PC-9 (cell line): ENCODE results near the gene HMGCR. TPM values are rescaled to one million over a fixed set of nuclear protein-coding genes. Genes with fewer than 3 reads are reported as not detected.

Source experiments
- BruUV-seq: library from RNA; stranded (reverse); fragments of 400-500 nt; replicated peaks from 2 replicates; lab custom pipeline; 2021; lab: Mats Ljungman, UMichigan
- CTCF ChIA-PET: fragments of 300-600 bp; sonication (Branson Sonifier 250); formaldehyde crosslinking; loops from one replicate; lab custom pipeline; 2022; ENCODE audit warnings: antibody characterized with exemption; lab: Charles Lee
- POLR2A ChIA-PET: fragments of 300-600 bp; sonication (Branson Sonifier 250); formaldehyde crosslinking; loops from one replicate; lab custom pipeline; 2022; ENCODE audit warnings: antibody characterized with exemption; ENCODE audit not compliant: unreplicated experiment; lab: Charles Lee
- DNase-seq, 2 experiments: peaks; one replicate each; pipeline versions ENCODE4 v3.0.0 to v3.0.0-alpha.2; 2015 to 2022; ENCODE audit warnings: mixed read lengths in 1 of 2
- H2AFZ ChIP-seq: fragments of 200-600 bp; sonication (generic); 2 replicates; pipeline ENCODE4 v1.8.1; 2017; ENCODE audit warnings: antibody characterized with exemption
- H3F3A ChIP-seq: fragments of 200-600 bp; sonication (generic); 2 replicates; pipeline ENCODE4 v1.8.1; 2017; ENCODE audit warnings: antibody characterized with exemption, mild to moderate bottlenecking, low read depth; ENCODE audit not compliant: insufficient read depth
- H3K27ac ChIP-seq: fragments of 200-600 bp; sonication (generic); 2 replicates; pipeline ENCODE4 v1.6.1; 2016; ENCODE audit warnings: mixed run types
- H3K27me3 ChIP-seq: fragments of 200-600 bp; sonication (generic); 2 replicates; pipeline ENCODE4 v1.6.1; 2016; ENCODE audit warnings: low read depth, mixed run types; ENCODE audit not compliant: insufficient read depth
- H3K36me3 ChIP-seq: fragments of 200-600 bp; sonication (generic); 2 replicates; pipeline ENCODE4 v1.6.1; 2016; ENCODE audit warnings: low read depth, mixed run types
- H3K4me1 ChIP-seq: fragments of 200-600 bp; sonication (generic); replicated peaks from 2 replicates; pipeline ENCODE4 v1.6.1; 2016; ENCODE audit warnings: mixed run types; ENCODE audit not compliant: insufficient read depth
- H3K4me2 ChIP-seq: fragments of 200-600 bp; sonication (generic); 2 replicates; pipeline ENCODE4 v1.6.1; 2017; ENCODE audit warnings: mixed run types
- H3K4me3 ChIP-seq: fragments of 200-600 bp; sonication (generic); 2 replicates; pipeline ENCODE4 v1.6.1; 2016; ENCODE audit warnings: mixed run types
- H3K79me2 ChIP-seq: fragments of 200-600 bp; sonication (generic); 2 replicates; pipeline ENCODE4 v1.6.1; 2017; ENCODE audit warnings: low read depth, mixed run types
- H3K9me2 ChIP-seq: fragments of 200-600 bp; sonication (generic); 2 replicates; pipeline ENCODE4 v1.8.1; 2017; ENCODE audit warnings: mild to moderate bottlenecking; ENCODE audit not compliant: insufficient read depth
- H3K9me3 ChIP-seq: fragments of 200-600 bp; sonication (generic); 2 replicates; pipeline ENCODE4 v1.8.1; 2016; ENCODE audit warnings: low read depth; ENCODE audit not compliant: insufficient read depth
- H4K20me1 ChIP-seq: fragments of 200-600 bp; sonication (generic); 2 replicates; pipeline ENCODE4 v1.8.1; 2017; ENCODE audit not compliant: insufficient read depth
- EZH2 ChIP-seq: fragments of 200-600 bp; sonication (generic); IDR thresholded peaks from 2 replicates; pipeline ENCODE4 v1.8.0; 2017; ENCODE audit warnings: antibody characterized with exemption, low read depth
- intact Hi-C: fragments of 100-400 bp; cut with micrococcal nuclease; formaldehyde crosslinking; loops from one replicate; pipeline ENCODE4 v1.10.0; 2022; ENCODE audit not compliant: unreplicated experiment
- total RNA-seq: library from RNA; stranded (reverse); gene quantifications from 2 replicates; pipeline ENCODE4 v1.2.3, GENCODE V29; 2021
- TF ChIP-seq, protein P1 (sequence below): fragments of 200-600 bp; sonication (generic); conservative IDR thresholded peaks from 2 replicates; pipeline ENCODE4 v1.6.1; 2017; ENCODE audit warnings: mixed run types, antibody characterized with exemption, mild to moderate bottlenecking, moderate library complexity

The HMGCR gene
- total RNA-seq, 1 experiment from 2014 or later: 86.8 TPM

DNA sequence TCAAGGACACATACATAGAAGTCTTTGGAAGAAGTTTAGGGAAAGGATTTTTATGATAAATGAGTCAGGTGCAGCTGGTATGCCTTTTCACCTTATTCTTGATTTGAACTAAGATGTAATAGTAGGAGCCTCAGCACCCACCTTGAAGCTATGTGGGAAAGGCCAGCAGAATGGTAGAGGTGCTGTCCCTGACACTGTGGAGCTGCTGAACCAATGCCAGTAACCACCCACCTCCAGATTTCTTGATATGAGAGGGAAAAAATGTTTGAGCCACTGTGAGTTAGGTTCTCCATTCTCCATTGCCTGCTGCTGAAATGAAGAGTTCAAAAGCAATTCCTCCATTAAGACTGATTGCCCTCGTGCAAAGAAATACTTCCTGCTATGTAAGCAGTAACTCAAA lies 12.2 kb upstream of the HMGCR start:
- no TSS peak for BruUV-seq
- CTCF ChIA-PET: no interaction called here
- Histone ChIP-seq H3K27ac (no peak overlapping the region), H3K4me2 (no peak overlapping the region), H3K79me2 (no peaks in the 10 kb centered on the region), H3K4me3 (no peak overlapping the region), H3K36me3 (no peaks in the 10 kb centered on the region), H3K27me3 (no peaks in the 10 kb centered on the region), H3K4me1 (peaks cover 27% of the 10 kb centered on the region), H3K9me2 (no peaks in the 10 kb centered on the region), H3F3A (peaks cover 32% of the 10 kb centered on the region), H4K20me1 (no peaks in the 10 kb centered on the region), H2AFZ (no peak overlapping the region), H3K9me3 (no peaks in the 10 kb centered on the region)
- POLR2A ChIA-PET: no interaction called here
- no peak for TF ChIP-seq EZH2
- TF ChIP-seq, protein P1, sequence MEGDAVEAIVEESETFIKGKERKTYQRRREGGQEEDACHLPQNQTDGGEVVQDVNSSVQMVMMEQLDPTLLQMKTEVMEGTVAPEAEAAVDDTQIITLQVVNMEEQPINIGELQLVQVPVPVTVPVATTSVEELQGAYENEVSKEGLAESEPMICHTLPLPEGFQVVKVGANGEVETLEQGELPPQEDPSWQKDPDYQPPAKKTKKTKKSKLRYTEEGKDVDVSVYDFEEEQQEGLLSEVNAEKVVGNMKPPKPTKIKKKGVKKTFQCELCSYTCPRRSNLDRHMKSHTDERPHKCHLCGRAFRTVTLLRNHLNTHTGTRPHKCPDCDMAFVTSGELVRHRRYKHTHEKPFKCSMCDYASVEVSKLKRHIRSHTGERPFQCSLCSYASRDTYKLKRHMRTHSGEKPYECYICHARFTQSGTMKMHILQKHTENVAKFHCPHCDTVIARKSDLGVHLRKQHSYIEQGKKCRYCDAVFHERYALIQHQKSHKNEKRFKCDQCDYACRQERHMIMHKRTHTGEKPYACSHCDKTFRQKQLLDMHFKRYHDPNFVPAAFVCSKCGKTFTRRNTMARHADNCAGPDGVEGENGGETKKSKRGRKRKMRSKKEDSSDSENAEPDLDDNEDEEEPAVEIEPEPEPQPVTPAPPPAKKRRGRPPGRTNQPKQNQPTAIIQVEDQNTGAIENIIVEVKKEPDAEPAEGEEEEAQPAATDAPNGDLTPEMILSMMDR: no peak
- intact Hi-C loops: no loop called here
- DNase-seq: no peak

DNA sequence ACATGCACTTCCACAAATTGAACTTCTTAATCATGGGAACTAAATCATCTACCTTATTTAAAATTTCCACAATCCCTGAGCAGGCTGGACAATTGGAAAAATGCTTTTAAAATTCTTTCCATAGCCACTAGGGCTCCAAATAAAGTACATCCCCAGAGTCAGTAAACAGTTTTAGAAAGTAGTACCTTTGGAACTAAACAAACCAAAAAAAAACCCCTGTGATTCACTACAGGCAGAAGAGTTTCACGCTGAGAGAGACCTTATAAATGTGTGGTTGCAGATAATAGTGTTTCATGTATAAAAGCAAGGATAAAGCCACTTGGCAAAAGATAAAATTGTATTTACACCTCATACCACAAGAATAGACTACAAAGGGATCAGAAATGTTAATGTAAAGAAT lies 11.8 kb upstream of the HMGCR start:
- H3K27ac ChIP-seq: no peak overlapping the region
- peaks cover 28% of the 10 kb centered on the region for H3F3A ChIP-seq
- H3K27me3 ChIP-seq: no peaks in the 10 kb centered on the region
- no peaks in the 10 kb centered on the region for H3K79me2 ChIP-seq
- no peak overlapping the region for H3K4me2 ChIP-seq
- H2AFZ ChIP-seq: no peak overlapping the region
- ChIA-PET CTCF (no interaction called here), POLR2A (no interaction called here)
- H3K9me2 ChIP-seq: no peaks in the 10 kb centered on the region
- H3K4me1 ChIP-seq: peaks cover 23% of the 10 kb centered on the region
- no TSS peak for BruUV-seq
- no peaks in the 10 kb centered on the region for H3K36me3 ChIP-seq
- intact Hi-C loops: no loop called here
- DNase-seq: no peak
- H3K9me3 ChIP-seq: no peaks in the 10 kb centered on the region
- H4K20me1 ChIP-seq: no peaks in the 10 kb centered on the region
- H3K4me3 ChIP-seq: no peak overlapping the region
- TF ChIP-seq EZH2: no peak
- TF ChIP-seq, protein P1: no peak

DNA sequence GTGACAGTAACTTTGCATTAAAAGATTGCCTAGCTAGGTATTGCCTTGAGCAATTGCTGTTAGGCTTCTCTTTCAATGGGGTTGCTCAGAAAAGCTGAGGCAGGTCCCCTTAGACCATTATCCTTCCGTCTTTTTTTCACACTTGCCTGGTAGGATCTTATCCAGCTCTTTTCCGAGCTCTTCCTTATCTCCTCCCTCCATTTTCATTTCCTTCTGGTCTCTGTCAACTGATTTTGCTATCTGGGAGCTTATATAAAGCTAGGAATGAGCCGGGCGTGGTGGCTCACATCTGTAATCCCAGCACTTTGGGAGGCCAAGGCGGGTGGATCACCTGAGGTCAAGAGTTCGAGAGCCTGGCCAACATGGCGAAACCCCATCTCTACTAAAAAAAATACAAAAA lies 6.6 kb upstream of the HMGCR start:
- Histone ChIP-seq H3K79me2 (no peaks in the 10 kb centered on the region), H2AFZ (no peak overlapping the region), H4K20me1 (no peaks in the 10 kb centered on the region), H3K27me3 (no peaks in the 10 kb centered on the region), H3K4me1 (peaks cover 5% of the 10 kb centered on the region), H3K4me2 (no peak overlapping the region), H3K9me3 (no peaks in the 10 kb centered on the region), H3K27ac (no peak overlapping the region), H3F3A (no peaks in the 10 kb centered on the region; the same call in 1 of the 2 replicates), H3K4me3 (no peak overlapping the region), H3K36me3 (no peaks in the 10 kb centered on the region), H3K9me2 (no peaks in the 10 kb centered on the region)
- no peak for DNase-seq
- intact Hi-C loops: loop anchor here (10.0 kb wide), 1 partner anchor 656 kb away; no protein-coding TSS in a partner anchor
- BruUV-seq: no TSS peak
- TF ChIP-seq EZH2: no peak
- TF ChIP-seq, protein P1: no peak
- CTCF ChIA-PET: no interaction called here
- POLR2A ChIA-PET: interaction anchor here (0.6 kb wide), 1 partner anchor 22 kb away, joined by 6 read pairs; no protein-coding TSS in a partner anchor
